Fibroblast of the aortic adventitia (primary cell): ENCODE results near the gene GUCY1A2. TPM values are rescaled to one million over a fixed set of nuclear protein-coding genes. Genes with fewer than 3 reads are reported as not detected.
"Not testable (repeated sequence)": the region's sequence is repeated elsewhere in the genome, so short reads cannot be mapped to it uniquely, and the experiment has no call there.

Source experiments
- DNase-seq: peaks from one replicate; pipeline ENCODE4 v3.0.0-alpha.2; 2010; ENCODE audit warnings: low read depth
- H3K4me3 ChIP-seq: 2 replicates; pipeline ENCODE4 v1.5.1; 2011; ENCODE audit warnings: low read depth, mild to moderate bottlenecking, control low read depth, low read length, moderate library complexity
- CTCF ChIP-seq: IDR thresholded peaks from 2 replicates; pipeline ENCODE4 v1.5.1; 2011; ENCODE audit warnings: mild to moderate bottlenecking, low read length, control low read depth, inconsistent platforms; ENCODE audit not compliant: insufficient read depth
- total RNA-seq: library from RNA; depleted of rRNA; stranded (reverse); fragments of >200 nt; gene quantifications from 2 replicates; pipeline ENCODE4 v1.2.3, GENCODE V29; 2012; ENCODE audit warnings: low replicate concordance

GUCY1A2 gene
- total RNA-seq, 1 donor: 1.1 TPM

- no peak for DNase-seq
- no peak for TF ChIP-seq CTCF
- H3K4me3 ChIP-seq: no peak overlapping the region
These were observed 178.1 kb downstream of the GUCY1A2 start for GRCh38 chr11:106840146-106840545.

GRCh38 chr11:106834567-106834966 is 183.7 kb downstream of the GUCY1A2 start:
- no peak overlapping the region for H3K4me3 ChIP-seq
- no peak for DNase-seq
- TF ChIP-seq CTCF: no peak

GRCh38 chr11:106828976-106829375 is 189.3 kb downstream of the GUCY1A2 start:
- no peak overlapping the region for H3K4me3 ChIP-seq
- DNase-seq: no peak
- TF ChIP-seq CTCF: no peak

DNA sequence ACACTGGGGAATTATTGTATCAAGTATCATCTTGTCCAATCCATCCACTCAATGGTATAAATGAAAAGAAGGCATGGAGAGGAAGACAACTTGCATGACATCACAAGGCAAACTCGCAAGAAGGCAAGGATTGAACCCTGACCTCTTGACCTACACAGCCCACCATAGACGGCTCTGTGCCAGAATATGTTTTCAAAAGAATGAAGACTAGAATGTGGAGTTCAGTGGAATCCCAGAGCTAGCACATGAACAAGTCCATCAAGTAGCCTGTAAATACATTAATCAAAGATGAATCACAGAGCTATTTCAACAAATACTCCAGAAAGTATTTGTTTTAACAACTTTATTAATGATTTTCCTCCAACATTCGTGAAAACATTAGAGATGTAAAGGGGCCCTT is 189.7 kb downstream of the GUCY1A2 start:
- no peak overlapping the region for H3K4me3 ChIP-seq
- no peak for TF ChIP-seq CTCF

DNA sequence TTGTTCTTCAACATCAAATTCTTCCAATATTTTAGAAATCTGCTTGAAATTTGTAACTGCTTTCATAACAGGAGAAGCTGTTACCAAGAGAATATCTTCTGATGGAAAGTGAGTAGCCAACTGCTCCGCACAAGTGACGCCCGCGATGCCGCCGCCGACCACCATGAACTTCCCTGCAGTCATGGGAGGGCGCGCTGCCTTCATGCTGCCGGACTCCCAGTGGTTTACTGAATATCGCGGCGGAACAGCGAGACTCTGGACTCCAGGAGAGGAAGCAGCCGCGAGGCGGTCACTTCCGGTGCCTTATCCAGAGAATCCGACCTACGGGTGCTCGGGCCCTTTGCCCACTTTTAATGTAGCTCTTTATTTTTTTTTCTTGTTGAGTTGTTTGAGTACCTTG is 190.6 kb downstream of the GUCY1A2 start:
- TF ChIP-seq CTCF: no peak
- no peak for DNase-seq

More for the DNA sequence above, 189.7 kb downstream of the GUCY1A2 start:
- no peak for DNase-seq

DNA sequence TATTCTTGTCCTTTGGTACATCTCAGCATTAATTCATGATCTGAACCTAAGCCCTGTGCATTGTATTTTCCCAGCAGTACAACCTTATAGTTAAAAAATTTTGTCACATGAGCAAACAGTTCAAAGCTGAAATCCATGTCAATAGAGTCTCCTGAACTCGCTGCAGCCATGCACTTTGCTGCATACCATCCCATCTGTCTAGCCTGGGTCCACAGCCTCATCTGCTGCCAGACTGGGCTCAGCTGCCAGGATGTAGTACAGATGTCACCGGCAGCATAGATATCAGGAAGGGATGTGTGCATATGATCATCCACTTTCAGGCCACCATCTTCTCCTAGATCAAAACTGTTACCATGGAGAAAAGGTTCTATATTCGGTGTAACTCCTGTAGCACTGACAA is 191.7 kb downstream of the GUCY1A2 start:
- H3K4me3 ChIP-seq, DNase-seq: not testable (repeated sequence)

More for the DNA sequence above, 190.6 kb downstream of the GUCY1A2 start:
- no peak overlapping the region for H3K4me3 ChIP-seq

DNA sequence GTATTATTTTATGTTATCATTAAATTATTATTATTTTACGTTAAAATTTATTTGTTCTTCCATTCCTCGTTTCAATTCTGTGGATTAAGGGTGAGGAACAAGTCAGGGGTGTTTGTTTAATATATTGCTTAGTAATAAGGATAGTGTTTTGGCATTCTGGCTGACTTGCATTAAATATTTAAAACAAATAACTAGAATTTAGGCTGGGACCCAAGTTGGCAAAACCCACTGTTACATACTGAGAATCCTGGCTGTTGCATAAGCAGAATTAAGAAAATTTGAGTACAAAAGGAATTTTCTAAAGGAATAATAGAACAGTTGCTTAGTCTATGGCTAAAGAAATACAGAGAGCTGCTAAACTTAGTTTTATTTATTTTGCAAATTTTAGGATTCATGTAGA is 196.4 kb downstream of the GUCY1A2 start:
- H3K4me3 ChIP-seq: no peak overlapping the region
- no peak for TF ChIP-seq CTCF
- no peak for DNase-seq
